HFFc6 (cell line): ENCODE results near the gene CEACAM8. TPM values are rescaled to one million over a fixed set of nuclear protein-coding genes. Genes with fewer than 3 reads are reported as not detected.
"Not testable (repeated sequence)": the region's sequence is repeated elsewhere in the genome, so short reads cannot be mapped to it uniquely, and the experiment has no call there.

Experiments
- DNase-seq: peaks from one replicate; pipeline ENCODE4 v3.0.0-alpha.2; 2018
- H3K27ac Mint-ChIP-seq: 2 replicates; pipeline ENCODE4 v1.8.0; 2020; ENCODE audit warnings: mild to moderate bottlenecking, mixed read lengths
- H3K27me3 Mint-ChIP-seq: 2 replicates; pipeline ENCODE4 v1.8.0; 2021; ENCODE audit warnings: mild to moderate bottlenecking, moderate library complexity, mixed read lengths; ENCODE audit not compliant: insufficient read depth
- H3K36me3 Mint-ChIP-seq: 2 replicates; pipeline ENCODE4 v1.8.0; 2021; ENCODE audit warnings: low read depth, mixed read lengths
- H3K4me1 Mint-ChIP-seq: 2 replicates; pipeline ENCODE4 v1.8.0; 2020; ENCODE audit warnings: low read depth, mixed read lengths
- H3K4me3 Mint-ChIP-seq: 2 replicates; pipeline ENCODE4 v1.8.0; 2020; ENCODE audit warnings: mild to moderate bottlenecking, moderate library complexity, mixed read lengths
- H3K9me3 Mint-ChIP-seq: 2 replicates; pipeline ENCODE4 v1.8.0; 2020; ENCODE audit warnings: mild to moderate bottlenecking, mixed read lengths
- CTCF ChIP-seq: fragments of 200-600 bp; sonication (generic); IDR thresholded peaks from 2 replicates; pipeline ENCODE4 v1.5.0; 2021; ENCODE audit warnings: antibody characterized with exemption, mild to moderate bottlenecking
- total RNA-seq, 6 experiments: library from RNA; stranded (reverse); fragmentation: NEBNext Ultra II Directional; extraction: Animal tissue kit (Norgen Biotek cat#: 25700); gene quantifications; 2 replicates in 1 of 6; 3 replicates in 5 of 6; pipeline ENCODE4 v1.2.3, GENCODE V29; 2021

The CEACAM8 gene
- total RNA-seq, 6 experiments from 2014 or later, result not detected

- peaks cover 9% of the 10 kb centered on the region; the same call in 1 of the 2 replicates for H3K36me3 Mint-ChIP-seq
- H3K4me1 Mint-ChIP-seq, result peaks cover 11% of the 10 kb centered on the region
- DNase-seq, result no peak
- TF ChIP-seq CTCF, result no peak
- no peak overlapping the region for H3K27ac Mint-ChIP-seq
- no peak overlapping the region for H3K4me3 Mint-ChIP-seq
- H3K9me3 Mint-ChIP-seq, result peaks cover 14% of the 10 kb centered on the region
- H3K27me3 Mint-ChIP-seq, result peaks cover 21% of the 10 kb centered on the region
These were observed 33.9 kb upstream of the CEACAM8 start for GRCh38 chr19:42628411-42629140.

- TF ChIP-seq CTCF, result no peak
- H3K36me3 Mint-ChIP-seq, result peaks cover 9% of the 10 kb centered on the region; the same call in 1 of the 2 replicates
- no peak overlapping the region for H3K4me3 Mint-ChIP-seq
- H3K4me1 Mint-ChIP-seq, result peaks cover 11% of the 10 kb centered on the region
- H3K27ac Mint-ChIP-seq, result no peak overlapping the region
- H3K9me3 Mint-ChIP-seq, result peaks cover 14% of the 10 kb centered on the region
- DNase-seq, result no peak
- H3K27me3 Mint-ChIP-seq, result peaks cover 21% of the 10 kb centered on the region
These were observed 33.2 kb upstream of the CEACAM8 start for GRCh38 chr19:42627916-42628315.

GRCh38 chr19:42626181-42626580, 31.5 kb upstream of the CEACAM8 start:
- no peak overlapping the region for H3K27ac Mint-ChIP-seq
- DNase-seq, result no peak
- no peak overlapping the region for H3K4me3 Mint-ChIP-seq
- H3K36me3 Mint-ChIP-seq, result peaks cover 9% of the 10 kb centered on the region; the same call in 1 of the 2 replicates
- H3K9me3 Mint-ChIP-seq, result peaks cover 14% of the 10 kb centered on the region
- H3K4me1 Mint-ChIP-seq, result peaks cover 11% of the 10 kb centered on the region
- no peak for TF ChIP-seq CTCF
- H3K27me3 Mint-ChIP-seq, result peaks cover 16% of the 10 kb centered on the region

- no peaks in the 10 kb centered on the region for H3K4me1 Mint-ChIP-seq
- no peaks in the 10 kb centered on the region for H3K36me3 Mint-ChIP-seq
- DNase-seq, result no peak
- peaks cover 23% of the 10 kb centered on the region for H3K27me3 Mint-ChIP-seq
- H3K4me3 Mint-ChIP-seq, result no peak overlapping the region
- no peaks in the 10 kb centered on the region for H3K9me3 Mint-ChIP-seq
- no peak overlapping the region for H3K27ac Mint-ChIP-seq
- no peak for TF ChIP-seq CTCF
These were observed 24.5 kb upstream of the CEACAM8 start for GRCh38 chr19:42619271-42619670.

GRCh38 chr19:42613666-42614065, 18.9 kb upstream of the CEACAM8 start:
- no peaks in the 10 kb centered on the region for H3K4me1 Mint-ChIP-seq
- H3K4me3 Mint-ChIP-seq, result no peak overlapping the region
- no peak overlapping the region for H3K27ac Mint-ChIP-seq
- no peaks in the 10 kb centered on the region for H3K36me3 Mint-ChIP-seq
- H3K9me3 Mint-ChIP-seq, result no peaks in the 10 kb centered on the region
- peaks cover 29% of the 10 kb centered on the region for H3K27me3 Mint-ChIP-seq
- DNase-seq, result no peak
- no peak for TF ChIP-seq CTCF

- not testable (repeated sequence) for H3K9me3 Mint-ChIP-seq, DNase-seq, H3K36me3 Mint-ChIP-seq, H3K4me3 Mint-ChIP-seq, H3K27ac Mint-ChIP-seq, H3K4me1 Mint-ChIP-seq
- H3K27me3 Mint-ChIP-seq, result peaks cover 40% of the 10 kb centered on the region
These were observed 15.7 kb upstream of the CEACAM8 start for GRCh38 chr19:42610401-42610915.
